ENCODE data around the gene C11orf65.
A peak's percentile ranks its signal among the peaks of the same experiment; 100 is the strongest.
"Not testable (repeated sequence)": the region's sequence is repeated elsewhere in the genome, so short reads cannot be mapped to it uniquely, and the experiment has no call there.

C11orf65 gene

GRCh38 chr11:108468478-108468864 is 1.1 kb upstream of the C11orf65 start:
- peak in 1 of 2 experiments; percentile 17 for DNase-seq

GRCh38 chr11:108466405-108466804 is 924 bp downstream of the C11orf65 start:
- DNase-seq, result no peak

DNA sequence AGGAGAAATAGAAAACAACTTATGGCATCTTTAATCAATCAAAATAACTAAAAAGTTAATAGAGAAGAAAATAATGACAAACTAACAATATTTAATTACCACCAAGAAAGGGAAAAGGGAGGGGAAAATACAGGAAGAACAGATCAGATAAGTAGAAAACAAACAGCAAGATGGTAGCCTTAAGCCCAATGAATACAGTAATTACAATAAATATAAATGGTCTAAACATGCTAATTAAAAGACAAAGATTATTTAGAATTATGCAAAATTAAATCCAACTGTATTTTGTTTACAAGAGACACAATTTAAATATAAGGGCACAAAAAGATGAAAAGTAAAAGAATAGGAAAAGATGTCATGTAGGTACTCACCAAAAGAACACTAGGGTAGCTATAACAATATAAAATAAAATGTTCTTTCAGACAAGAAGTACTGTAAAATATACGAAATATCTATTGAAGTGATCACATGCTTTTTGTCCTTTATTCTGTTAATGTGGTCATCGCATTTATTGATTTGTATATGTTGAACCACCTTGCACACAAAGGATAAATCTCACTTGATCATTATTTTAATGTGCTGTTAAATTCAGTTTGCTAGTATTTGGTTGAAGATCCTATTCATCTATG is 14.0 kb downstream of the C11orf65 start:
- DNase-seq, result no peak

DNA sequence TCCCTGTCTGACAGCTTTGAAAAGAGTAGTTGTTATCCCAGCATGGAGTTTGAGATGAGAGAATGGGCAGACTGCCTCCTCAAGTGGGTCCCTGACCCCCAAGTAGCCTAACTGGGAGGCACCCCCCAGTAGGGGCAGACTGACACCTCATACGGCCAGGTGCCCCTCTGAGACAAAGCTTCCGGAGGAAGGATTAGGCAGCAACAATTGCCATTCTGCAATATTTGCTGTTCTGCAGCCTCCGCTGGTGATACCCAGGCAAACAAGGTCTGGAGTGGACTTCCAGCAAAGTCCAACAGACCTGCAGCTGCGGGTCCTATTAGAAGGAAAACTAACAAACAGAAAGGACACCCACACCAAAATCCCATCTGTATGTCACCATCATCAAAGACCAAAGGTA is 25.9 kb downstream of the C11orf65 start:
- DNase-seq, result not testable (repeated sequence)

DNA sequence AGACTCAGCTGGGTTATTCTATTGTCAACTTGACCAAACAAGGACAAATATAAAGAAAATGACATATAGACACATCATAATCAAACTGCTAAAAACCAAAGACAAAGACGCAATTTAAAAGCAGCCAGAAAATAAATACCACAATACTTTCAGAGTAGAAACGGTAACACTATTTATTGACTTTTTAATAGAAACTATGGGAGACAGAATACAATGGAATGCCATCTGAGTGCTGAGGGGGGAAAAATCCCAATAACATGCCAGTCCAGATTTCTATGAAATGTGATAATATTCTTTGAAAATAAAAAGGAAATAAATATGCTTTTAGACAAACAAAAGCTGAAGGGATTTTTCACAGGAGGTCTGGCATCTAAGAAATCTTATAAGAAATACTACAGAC is 30.7 kb downstream of the C11orf65 start:
- no peak for DNase-seq

DNA sequence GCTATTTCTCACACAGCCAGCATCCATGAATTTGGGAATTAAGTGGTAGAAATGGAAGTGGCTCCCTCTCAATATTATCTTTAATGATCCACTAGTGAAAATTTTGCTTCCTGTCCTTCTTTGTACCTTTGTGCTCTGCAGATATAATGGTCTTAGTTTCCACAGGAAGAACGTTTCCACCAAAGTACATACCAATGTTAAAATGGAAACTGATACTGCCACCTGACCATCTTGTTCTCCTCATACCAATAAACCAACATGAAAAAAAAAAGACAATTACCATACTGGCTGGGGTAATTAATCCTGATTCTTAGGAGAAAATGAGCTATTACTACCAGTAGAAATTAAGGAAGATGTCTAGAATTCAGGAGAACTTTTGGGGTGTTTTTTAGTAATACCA is 32.3 kb downstream of the C11orf65 start:
- no peak for DNase-seq

DNA sequence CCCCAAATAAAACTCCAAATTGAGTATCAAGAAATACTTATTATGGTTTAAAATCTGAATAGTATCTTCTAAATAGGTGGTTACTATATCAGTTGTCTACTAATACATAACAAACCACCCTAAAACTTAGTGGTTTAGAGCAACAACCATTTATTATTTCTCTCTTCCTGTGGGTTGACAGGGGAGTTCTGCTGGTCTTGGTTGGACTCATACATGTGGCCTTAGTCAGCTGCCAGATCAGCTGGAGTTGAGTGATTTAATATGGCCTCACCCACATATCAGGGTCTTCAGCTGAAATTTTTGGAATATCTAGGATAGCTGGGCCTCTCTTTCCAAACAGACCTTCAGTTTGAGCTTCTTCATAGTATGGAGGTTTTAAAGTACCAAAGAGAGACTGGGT is 34.5 kb downstream of the C11orf65 start:
- no peak for DNase-seq

DNA sequence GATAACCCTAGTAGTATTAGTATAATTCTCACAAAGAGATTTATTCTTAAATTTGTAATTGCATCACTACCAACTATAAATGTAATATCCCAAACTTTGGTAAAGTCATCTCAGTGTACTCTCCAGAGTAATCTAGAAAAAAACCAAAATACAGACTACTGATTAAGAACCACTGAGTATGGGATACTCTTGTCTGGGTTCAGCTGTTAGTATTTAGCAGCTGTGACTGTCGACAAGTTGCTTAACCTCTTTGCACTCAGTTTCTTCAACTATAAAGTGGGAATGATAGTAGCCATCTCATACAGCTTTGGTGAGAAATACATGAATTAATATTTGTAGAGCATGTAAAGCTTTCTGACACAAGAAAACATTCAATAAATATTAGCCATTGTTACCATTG is 35.3 kb downstream of the C11orf65 start:
- no peak for DNase-seq

DNA sequence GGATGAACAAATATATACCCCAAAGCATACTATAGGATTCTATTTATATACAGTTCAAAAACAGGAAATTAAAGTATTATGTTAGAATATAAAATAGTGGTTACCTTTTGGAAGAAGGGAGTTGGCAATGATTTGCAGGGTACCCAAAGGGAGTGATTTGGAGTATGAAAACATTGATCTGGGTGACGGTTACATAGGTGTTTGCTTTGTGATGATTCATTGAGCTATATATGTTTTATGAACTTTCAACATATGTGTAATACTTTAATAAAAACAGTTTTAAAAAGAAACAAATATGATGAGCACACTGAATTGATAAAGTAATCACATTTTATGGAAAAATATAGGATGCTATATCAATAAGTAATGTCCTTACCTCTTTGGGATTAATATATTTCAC is 36.0 kb downstream of the C11orf65 start:
- no peak for DNase-seq

DNA sequence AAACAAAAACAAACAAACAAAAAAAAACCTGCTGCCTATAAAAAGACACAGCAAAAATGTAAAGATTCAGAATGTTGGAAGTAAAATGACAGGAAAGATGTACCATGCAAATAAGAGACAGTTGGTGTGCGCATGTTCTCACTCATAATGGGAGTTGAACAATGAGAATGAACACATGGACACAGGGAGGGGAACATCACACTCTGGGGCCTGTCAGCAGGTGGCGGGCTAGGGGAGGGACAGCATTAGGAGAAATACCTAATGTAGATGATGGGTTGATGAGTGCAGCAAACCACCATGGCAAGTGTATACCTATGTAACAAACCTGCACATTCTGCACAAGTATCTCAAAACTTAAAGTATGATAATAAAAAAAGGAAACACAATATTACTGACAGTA is 49.8 kb downstream of the C11orf65 start:
- DNase-seq, result not testable (repeated sequence)

GRCh38 chr11:108414958-108415357 is 52.4 kb downstream of the C11orf65 start:
- DNase-seq, result no peak

- no peak for DNase-seq
These were observed 61.6 kb downstream of the C11orf65 start for GRCh38 chr11:108405706-108406105.

GRCh38 chr11:108403052-108403451 is 64.3 kb downstream of the C11orf65 start:
- no peak for DNase-seq

- DNase-seq, result no peak
These were observed 65.1 kb downstream of the C11orf65 start for GRCh38 chr11:108402241-108402640.

GRCh38 chr11:108398439-108398838 is 68.9 kb downstream of the C11orf65 start:
- DNase-seq, result no peak

DNA sequence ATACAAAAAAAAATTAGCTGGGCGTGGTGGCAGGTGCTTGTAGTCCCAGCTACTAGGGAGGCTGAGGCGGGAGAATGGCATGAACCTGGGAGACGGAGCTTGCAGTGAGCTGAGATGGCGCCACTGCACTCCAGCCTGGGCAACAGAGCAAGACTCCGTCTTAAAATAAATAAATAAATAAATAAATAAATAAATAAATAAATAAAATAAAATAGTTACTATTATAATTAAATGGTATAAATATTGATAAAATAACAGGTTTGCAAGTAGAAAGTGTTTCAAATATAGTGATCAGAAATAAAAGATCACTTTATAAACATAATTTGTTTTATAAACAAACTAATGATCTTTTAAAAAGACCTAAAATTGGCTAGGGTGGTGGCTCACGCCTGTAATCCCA is 70.7 kb downstream of the C11orf65 start:
- DNase-seq, result not testable (repeated sequence)

GRCh38 chr11:108394744-108395284 is 72.5 kb downstream of the C11orf65 start:
- DNase-seq, result no peak

- no peak for DNase-seq
These were observed 74.3 kb downstream of the C11orf65 start for GRCh38 chr11:108393046-108393445.

GRCh38 chr11:108392353-108392752 is 75.0 kb downstream of the C11orf65 start:
- no peak for DNase-seq

GRCh38 chr11:108388576-108388975 is 78.8 kb downstream of the C11orf65 start:
- DNase-seq, result no peak

DNA sequence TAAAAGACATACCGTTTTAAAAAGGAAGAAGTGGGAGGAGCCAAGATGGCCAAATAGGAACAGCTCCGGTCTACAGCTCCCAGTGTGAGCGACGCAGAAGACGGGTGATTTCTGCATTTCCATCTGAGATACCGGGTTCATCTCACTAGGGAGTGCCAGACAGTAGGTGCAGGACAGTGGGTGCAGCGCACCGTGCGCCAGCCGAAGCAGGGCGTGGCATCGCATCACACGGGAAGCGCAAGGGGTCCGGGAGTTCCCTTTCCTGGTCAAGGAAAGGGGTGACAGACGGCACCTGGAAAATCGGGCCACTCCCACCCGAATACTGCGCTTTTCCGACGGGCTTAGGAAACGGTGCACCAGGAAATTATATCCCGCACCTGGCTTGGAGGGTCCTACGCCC is 93.8 kb downstream of the C11orf65 start:
- DNase-seq, result not testable (repeated sequence)

GRCh38 chr11:108370990-108371389 is 96.3 kb downstream of the C11orf65 start:
- DNase-seq, result no peak

- DNase-seq, result no peak
These were observed 97.0 kb downstream of the C11orf65 start for GRCh38 chr11:108370315-108370714.

DNA sequence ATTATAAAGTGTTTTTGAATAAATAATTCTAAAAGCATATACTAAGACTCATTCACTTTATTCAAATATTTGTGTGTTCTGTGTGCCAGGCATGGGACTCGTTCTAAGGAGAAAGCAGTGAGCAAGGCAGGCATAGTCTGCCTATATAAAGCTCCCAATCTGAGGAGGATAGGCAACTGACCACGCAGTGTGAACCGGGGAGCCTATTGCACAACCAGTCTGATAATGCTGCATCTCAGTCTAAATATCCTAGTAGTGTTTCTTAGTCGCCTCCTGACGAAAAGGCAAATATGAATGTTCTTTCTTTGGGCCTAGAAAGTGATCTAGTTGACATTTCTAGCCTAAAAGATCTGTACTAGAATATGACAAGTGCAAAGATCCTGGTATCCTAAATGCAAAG is 98.3 kb downstream of the C11orf65 start:
- DNase-seq, result no peak

GRCh38 chr11:108368134-108368533 is 99.2 kb downstream of the C11orf65 start:
- DNase-seq, result no peak

All from Kasumi-1 (cell line).